Osteocyte (in vitro differentiated cells): Measurements from ENCODE around the gene ZNF700. TPM values are rescaled to one million over a fixed set of nuclear protein-coding genes. Genes with fewer than 3 reads are reported as not detected.

Experiments used
- DNase-seq: peaks from one replicate; pipeline ENCODE4 v3.0.0; 2021; ENCODE audit warnings: mixed read lengths; ENCODE audit not compliant: unreplicated experiment; ENCODE audit errors: extremely low spot score
- H3K27ac Mint-ChIP-seq: one replicate; pipeline ENCODE4 v1.8.0; 2021; ENCODE audit warnings: mild to moderate bottlenecking, mixed read lengths; ENCODE audit not compliant: unreplicated experiment
- H3K27me3 Mint-ChIP-seq: one replicate; pipeline ENCODE4 v1.8.0; 2021; ENCODE audit warnings: mixed read lengths; ENCODE audit not compliant: unreplicated experiment
- H3K36me3 Mint-ChIP-seq: one replicate; pipeline ENCODE4 v1.8.0; 2021; ENCODE audit warnings: mixed read lengths; ENCODE audit not compliant: unreplicated experiment
- H3K4me1 Mint-ChIP-seq: one replicate; pipeline ENCODE4 v1.8.0; 2021; ENCODE audit warnings: mixed read lengths; ENCODE audit not compliant: unreplicated experiment
- H3K4me3 Mint-ChIP-seq: one replicate; pipeline ENCODE4 v1.8.0; 2021; ENCODE audit warnings: mild to moderate bottlenecking, moderate library complexity, mixed read lengths; ENCODE audit not compliant: unreplicated experiment
- H3K9me3 Mint-ChIP-seq: one replicate; pipeline ENCODE4 v1.8.0; 2021; ENCODE audit warnings: mixed read lengths; ENCODE audit not compliant: unreplicated experiment
- CTCF ChIP-seq: fragments of 200-600 bp; sonication (generic); IDR thresholded peaks from 2 replicates; pipeline ENCODE4 v1.5.0; 2021; ENCODE audit warnings: antibody characterized with exemption, mild to moderate bottlenecking, moderate library complexity
- total RNA-seq: library from RNA; stranded (reverse); gene quantifications from 2 replicates; pipeline ENCODE4 v1.2.1, GENCODE V29; 2021

The ZNF700 gene
- total RNA-seq, 1 donor from 2014 or later = 6.7 TPM

GRCh38 chr19:11995174-11995573, 70.3 kb downstream of the ZNF700 start:
- H3K4me1 Mint-ChIP-seq = peaks cover 8% of the 10 kb centered on the region
- H3K27ac Mint-ChIP-seq = no peak overlapping the region
- no peak overlapping the region for H3K4me3 Mint-ChIP-seq
- peaks cover 12% of the 10 kb centered on the region for H3K9me3 Mint-ChIP-seq
- no peak for DNase-seq
- no peaks in the 10 kb centered on the region for H3K27me3 Mint-ChIP-seq
- no peak for TF ChIP-seq CTCF
- peaks cover 16% of the 10 kb centered on the region for H3K36me3 Mint-ChIP-seq

Other genes starting within 250 kb of the ZNF700 start
- 4.1 and 4.3 TPM in 2 replicates for gene ZNF823, start 186.2 kb upstream of the ZNF700 start, total RNA-seq
- 6.4 and 6.6 TPM in 2 replicates for gene ZNF441, start 158.1 kb upstream of the ZNF700 start, total RNA-seq
- gene ZNF491, start 126.6 kb upstream of the ZNF700 start, total RNA-seq = 4.4 and 6.2 TPM in 2 replicates
- gene ZNF440, start 110.8 kb upstream of the ZNF700 start, total RNA-seq = 12.8 and 13.0 TPM in 2 replicates
- gene ZNF439, start 76.4 kb upstream of the ZNF700 start, total RNA-seq = 1.0 and 1.2 TPM in 2 replicates
- 11.9 and 14.2 TPM in 2 replicates for gene ZNF69, start 37.3 kb upstream of the ZNF700 start, total RNA-seq
- gene ZNF763, start 39.9 kb downstream of the ZNF700 start, total RNA-seq = 2.1 and 4.3 TPM in 2 replicates
- 4.5 and 7.5 TPM in 2 replicates for gene ZNF433, start 110.6 kb downstream of the ZNF700 start, total RNA-seq
- 0.38 TPM in 1 of 2 replicates, not detected in the other for gene ZNF878, start 127.9 kb downstream of the ZNF700 start, total RNA-seq
- gene ZNF844, start 139.6 kb downstream of the ZNF700 start, total RNA-seq = 10.2 and 12.7 TPM in 2 replicates
- gene ZNF20, start 215.2 kb downstream of the ZNF700 start, total RNA-seq = 3.9 and 8.5 TPM in 2 replicates
- 9.1 and 11.6 TPM in 2 replicates for gene ZNF625, start 231.6 kb downstream of the ZNF700 start, total RNA-seq
- gene ZNF136, start 238.0 kb downstream of the ZNF700 start, total RNA-seq = 10.4 and 12.9 TPM in 2 replicates